VCaP (cell line): ENCODE measurements around the gene APMAP.

Experiments
- H3K27ac ChIP-seq: fragments of 450-650 bp; 2 replicates; pipeline ENCODE4 v1.5.1; 2017
- CTCF ChIP-seq: fragments of 450-650 bp; conservative IDR thresholded peaks from 2 replicates; pipeline ENCODE4 v1.5.1; 2017; ENCODE audit warnings: mild to moderate bottlenecking, moderate library complexity

Gene APMAP

GRCh38 chr20:25005220-25005619 lies 12.7 kb upstream of the APMAP start:
- TF ChIP-seq CTCF: no peak
- peak overlapping the region; percentile 95 for H3K27ac ChIP-seq

GRCh38 chr20:25003002-25003401 lies 10.5 kb upstream of the APMAP start:
- no peak overlapping the region for H3K27ac ChIP-seq
- no peak for TF ChIP-seq CTCF

- H3K27ac ChIP-seq: peak overlapping the region; percentile 84
These were observed 8.8 kb upstream of the APMAP start for GRCh38 chr20:25001323-25001722.

- peak overlapping the region; percentile 84 for H3K27ac ChIP-seq
- TF ChIP-seq CTCF: peak; percentile 41
These were observed 7.8 kb upstream of the APMAP start for GRCh38 chr20:25000268-25000801.

- TF ChIP-seq CTCF: no peak
- peak overlapping the region; percentile 84 for H3K27ac ChIP-seq
These were observed 7.0 kb upstream of the APMAP start for GRCh38 chr20:24999568-24999967.

- no peak for TF ChIP-seq CTCF
These were observed 6.3 kb upstream of the APMAP start for GRCh38 chr20:24998631-24999445.

GRCh38 chr20:24998121-24998520 lies 5.6 kb upstream of the APMAP start:
- no peak for TF ChIP-seq CTCF
- H3K27ac ChIP-seq: no peak overlapping the region

More at GRCh38 chr20:24998631-24999445, 6.3 kb upstream of the APMAP start:
- H3K27ac ChIP-seq: peak overlapping the region; percentile 84
